GM19193 (cell line): ENCODE measurements around the gene CKAP2L.

ENCODE experiments used
- POLR2A ChIP-seq: IDR thresholded peaks from 4 replicates; pipeline ENCODE4 v1.6.1; 2011; ENCODE audit not compliant: insufficient read depth, insufficient read length; ENCODE audit errors: extremely low read depth

CKAP2L gene

DNA sequence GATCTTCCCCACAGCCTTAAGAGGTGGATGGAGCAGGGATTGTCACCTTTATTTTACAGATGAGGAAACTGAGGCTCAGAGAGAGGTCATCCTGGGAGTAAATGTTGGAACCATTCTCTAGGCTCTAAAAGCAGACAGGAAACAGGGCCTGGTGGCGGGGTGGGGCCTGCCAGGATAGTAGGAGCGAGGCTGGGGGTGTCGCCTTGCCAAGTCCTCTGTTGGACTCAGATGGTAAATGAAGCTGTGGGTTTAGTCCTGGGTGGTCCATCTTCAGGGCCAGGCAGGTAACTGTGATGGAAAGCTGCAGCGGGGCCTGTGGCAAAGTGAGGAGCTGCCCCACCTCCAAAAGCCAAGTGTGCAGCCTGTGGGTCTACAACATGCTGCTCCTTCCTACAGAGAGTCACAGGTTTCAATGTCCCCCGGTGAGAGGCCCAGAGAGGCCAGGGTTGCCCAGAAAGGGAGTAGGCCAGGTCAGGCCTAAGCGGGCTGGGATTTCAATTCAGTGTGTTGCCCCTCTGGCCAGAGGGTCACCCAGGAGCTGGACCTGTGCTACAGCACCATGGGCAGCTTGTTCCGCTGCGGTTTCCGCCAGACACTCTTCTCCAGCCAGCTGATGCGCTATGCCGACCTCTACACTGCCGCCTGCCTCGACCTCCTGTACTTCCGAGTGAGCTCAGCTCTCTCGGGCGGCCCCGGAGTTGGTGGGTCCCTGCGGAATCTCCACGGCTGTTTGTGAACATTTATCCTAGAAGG lies 37.0 kb downstream of the CKAP2L start:
- TF ChIP-seq POLR2A: no peak

DNA sequence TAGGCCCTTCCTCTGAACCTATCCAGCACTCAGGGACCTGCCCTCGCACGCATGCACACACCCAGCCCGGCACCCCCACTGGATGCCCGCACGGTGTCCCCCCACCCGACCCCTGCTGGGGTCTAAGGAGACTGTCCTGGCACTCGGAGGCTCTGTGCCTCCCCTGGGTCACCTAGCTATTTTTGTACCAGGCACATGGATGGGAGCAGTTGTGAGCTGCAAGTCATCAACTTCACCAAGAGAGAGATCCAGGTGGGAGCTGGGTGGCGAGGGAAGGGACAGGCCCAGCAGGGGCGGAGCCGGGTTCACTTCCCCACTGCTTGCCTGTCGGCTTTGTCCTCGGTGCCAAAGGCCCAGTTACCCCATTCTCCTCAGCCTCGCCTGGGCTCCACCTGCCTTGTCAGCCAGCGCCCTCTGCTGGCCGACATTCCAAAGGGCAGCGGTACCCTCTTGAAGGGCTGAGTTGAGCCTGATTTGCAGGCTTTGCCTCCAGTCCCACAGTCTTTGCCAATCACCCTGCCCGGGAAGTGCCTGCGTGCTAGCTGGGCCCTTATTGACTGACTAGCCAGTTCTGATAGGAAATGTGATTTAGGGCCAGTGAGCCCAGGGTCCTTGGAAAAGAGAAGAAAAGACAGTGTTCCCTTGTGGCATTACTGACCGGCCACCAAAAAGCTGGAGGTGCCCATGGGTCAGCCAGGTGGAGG lies 37.8 kb downstream of the CKAP2L start:
- no peak for TF ChIP-seq POLR2A

DNA sequence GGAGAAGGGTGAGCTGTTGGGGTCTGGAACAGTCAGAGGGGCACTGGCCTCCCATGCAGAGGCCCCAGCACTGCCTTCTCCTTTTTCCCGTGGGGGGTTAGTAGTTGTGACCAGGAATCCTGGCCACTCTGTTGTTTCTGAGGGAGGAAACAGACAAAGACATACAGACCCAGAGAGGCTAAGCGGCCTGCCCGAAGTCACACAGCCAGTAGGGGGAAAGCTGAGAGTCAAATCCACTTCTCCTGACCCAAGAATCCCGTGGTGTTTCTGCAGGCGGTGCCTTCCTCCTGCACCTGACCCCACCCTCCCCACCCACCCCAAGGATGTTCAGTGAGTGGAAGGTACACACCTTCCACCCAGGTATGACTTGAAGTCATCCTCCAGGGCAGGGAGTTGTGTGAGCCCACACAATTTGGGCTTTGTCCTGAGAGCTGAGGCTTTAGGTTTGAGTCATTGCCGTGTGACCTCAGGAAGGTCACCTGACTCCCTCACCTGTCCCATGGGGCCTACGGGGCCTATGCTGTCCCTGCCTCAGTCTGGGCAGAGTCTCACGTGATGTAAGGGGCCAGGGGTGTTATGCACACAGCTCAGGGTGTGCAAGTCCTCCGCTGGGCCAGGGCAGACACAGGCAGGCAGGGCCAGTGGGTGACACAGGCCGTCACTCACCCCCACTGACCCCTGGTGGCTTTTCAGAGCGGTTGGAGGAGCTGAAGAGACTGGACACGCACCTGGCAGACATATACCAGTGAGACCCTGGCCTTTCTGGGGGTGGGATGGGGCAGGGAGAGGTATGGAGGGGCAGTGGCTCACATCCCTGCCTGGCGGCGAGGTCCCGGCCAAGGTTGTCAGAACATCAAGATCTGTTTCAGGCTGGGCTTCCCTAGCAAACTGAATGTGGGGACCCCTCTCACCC lies 38.6 kb downstream of the CKAP2L start:
- TF ChIP-seq POLR2A: no peak

DNA sequence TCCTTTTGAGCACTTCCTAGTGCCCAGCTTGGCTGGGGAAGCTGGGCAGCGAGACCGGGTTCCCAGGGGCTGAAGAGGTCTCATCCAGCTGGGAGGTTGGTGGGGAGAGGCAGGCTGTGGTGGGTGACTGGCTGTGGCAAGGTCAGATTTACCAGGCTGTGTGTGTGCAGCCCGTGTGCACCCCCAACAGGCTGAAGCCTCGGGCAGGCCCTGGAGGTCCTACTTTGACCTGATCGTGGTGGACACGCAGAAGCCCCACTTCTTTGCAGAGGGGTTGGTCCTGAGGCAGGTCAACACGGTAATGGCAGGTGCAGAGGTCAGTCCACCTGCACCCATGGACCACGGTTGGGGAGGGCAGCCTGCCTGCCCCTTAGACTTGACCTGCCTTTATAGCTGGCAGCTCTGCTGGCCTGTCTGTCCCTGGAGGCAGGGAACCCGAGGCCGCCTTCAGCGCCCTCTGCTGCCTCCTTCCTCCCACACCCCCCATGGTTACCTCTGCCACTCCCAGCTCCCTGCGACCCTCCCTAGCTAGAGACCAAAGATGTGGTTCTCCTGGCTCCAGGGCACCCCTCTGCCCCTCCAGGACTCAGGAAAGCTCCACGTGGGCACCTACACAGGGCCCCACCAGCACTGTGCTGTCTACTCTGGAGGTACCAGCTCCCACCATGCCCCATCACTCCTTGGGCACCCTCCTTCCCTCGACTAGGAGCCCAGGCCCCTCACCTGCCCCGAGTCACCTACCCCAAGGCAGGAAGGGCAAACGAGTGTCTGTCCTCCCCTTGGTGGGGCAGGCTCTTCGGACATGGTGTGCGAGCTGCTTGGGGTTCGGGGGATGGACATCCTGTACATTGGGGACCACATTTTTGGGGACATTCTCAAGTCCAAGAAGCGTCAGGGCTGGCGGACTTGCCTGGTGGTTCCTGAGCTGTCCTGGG lies 39.6 kb downstream of the CKAP2L start:
- TF ChIP-seq POLR2A: no peak

DNA sequence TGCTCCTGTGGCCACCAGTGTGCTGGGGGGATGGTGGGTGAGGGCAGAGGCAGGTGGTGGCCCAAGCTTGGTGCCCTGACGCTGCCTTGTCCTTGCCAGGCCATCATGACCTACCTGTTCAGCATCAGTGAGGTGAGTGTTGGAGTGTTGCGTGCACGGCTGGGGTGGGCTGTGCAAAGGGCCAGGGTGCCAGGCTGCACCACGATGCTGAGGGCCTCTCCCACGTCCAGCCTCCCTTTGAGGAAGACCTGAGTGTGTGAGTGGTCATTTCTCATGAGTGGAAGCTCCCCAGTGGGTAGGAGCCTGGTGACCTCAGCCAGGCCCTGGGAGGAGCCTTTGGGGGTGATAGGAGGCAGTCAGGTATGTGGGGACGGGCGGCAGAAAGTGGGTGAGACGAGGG lies 40.4 kb downstream of the CKAP2L start:
- TF ChIP-seq POLR2A: no peak

DNA sequence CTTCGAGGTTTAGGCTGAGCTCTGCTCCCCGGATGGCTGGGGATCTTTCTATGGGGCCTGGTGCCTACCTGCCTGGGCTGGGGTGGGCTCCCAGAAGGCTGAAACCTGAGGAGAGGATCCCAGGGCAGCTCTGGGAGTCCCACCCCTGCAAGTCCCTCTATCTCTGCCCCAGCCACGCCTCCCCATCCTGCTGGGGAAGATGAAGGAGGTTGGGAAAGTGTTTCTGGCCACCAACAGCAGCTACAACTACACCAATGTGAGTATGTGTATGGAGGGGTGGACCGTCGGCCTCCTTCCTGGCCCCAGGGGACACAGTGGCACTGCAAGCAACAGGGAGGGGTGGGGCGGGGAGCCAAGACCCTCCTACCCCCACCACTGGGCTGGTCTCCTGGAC lies 40.9 kb downstream of the CKAP2L start:
- TF ChIP-seq POLR2A: no peak

DNA sequence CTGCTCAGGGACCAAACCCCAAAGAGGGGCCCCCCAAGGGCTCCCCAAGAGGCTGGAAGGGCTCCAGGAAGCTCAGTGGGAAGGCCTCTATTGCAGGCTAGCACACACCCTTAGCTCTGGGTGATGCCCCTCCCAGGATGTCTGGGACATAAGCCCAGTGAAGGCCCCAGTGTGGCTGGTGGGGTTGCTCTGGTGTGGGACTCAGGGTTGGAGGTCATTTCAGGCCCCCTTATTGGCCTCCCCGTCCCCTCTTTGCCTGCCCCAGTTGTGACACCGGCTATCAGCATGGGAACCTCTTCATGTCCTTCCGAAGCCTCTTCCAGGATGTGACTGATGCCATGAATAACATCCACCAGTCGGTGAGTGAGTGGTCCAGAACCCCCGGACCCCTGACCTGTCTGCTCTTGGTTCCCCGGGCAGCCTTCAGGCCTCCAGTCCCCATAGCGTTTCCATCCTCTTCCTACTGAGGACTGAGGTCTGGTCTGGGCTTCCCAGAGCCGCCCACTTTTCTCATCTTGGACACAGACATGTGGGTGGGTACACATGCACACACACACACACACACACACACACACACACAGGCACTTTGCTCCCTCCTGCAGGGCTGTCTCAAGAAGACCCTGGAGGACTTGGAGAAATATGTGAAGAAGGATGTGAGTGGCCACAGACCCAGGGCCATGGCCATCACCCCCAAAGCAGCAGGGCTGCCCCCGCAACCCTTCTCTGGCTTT lies 41.4 kb downstream of the CKAP2L start:
- no peak for TF ChIP-seq POLR2A

DNA sequence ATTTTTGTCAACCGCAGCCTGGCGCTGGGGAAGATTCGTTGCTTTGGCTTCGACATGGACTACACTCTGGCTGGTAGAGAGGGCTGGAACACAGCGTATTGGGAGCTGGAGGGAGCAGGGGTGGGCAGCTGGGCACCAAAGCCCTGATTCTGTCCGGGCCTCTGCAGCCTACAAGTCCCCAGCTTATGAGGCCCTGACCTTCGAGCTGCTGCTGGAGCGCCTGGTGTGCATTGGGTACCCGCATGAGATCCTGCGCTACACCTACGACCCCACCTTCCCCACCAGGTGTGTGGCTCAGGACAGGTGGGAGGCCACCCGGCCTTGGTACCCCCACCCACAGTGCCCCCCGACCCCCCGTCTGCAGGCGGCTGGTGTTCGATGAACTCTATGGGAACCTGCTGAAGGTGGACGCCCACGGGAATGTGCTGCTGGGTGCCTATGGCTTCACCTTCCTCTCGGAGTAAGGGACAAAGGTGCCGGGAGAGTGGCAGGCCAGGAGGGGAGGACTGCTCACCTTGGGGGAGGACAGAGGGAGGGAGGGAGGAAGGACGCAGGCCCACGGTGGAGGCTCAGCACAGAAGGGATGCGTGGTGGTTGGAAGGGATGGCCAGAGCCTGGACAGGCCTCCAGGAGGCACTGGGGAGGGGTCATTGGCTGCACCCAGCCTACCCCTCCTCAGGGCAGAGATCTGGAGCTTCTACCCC lies 42.4 kb downstream of the CKAP2L start:
- TF ChIP-seq POLR2A: no peak

DNA sequence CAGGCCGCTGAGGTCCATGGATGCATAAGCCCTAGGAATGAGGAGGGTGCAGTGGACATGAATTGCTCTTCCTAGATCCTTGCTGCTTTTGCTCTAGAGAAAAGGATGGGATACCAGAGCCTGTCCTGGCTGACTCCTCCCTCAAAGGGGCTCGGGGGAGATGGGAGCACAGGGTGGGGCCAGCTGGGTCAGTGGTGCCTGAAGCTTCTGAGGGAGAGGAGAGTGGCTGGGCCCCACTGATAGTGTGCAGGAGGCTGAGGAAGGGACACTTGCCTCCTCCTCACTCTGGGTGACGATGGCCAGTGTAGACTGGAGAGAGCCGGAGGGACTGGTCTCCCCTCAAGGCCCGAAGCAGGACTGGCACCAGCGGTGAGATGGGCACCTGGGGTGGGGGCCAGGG lies 43.6 kb downstream of the CKAP2L start, which contains the start of gene NT5DC4:
NT5DC4 (plus strand) TSS at position 236 of the 400 bp plus-strand sequence; CDS start at position 296, 60 bp downstream.
- no peak for TF ChIP-seq POLR2A

DNA sequence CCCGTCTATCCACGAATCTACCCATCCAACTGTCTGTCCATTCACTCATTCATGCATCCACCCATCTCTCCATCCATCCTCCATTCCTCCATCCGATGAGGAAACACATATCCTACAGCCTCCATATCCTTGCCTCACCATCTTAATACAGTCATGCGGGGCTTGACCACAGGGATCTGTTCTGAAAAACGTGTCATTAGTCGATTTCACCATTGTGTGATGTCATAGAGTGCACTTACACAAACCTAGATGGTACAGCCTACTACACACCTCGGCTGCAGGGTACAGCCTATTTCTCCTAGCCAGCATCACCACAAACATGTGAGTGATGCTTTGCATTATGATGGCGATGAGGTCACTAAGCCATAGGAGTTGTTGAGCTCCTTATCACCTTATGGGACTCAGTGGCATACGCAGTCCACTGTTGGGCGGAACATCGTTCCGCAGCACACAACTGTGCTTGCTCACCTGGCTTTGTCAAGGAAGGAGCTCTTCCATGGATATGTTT lies 45.5 kb downstream of the CKAP2L start:
- no peak for TF ChIP-seq POLR2A

DNA sequence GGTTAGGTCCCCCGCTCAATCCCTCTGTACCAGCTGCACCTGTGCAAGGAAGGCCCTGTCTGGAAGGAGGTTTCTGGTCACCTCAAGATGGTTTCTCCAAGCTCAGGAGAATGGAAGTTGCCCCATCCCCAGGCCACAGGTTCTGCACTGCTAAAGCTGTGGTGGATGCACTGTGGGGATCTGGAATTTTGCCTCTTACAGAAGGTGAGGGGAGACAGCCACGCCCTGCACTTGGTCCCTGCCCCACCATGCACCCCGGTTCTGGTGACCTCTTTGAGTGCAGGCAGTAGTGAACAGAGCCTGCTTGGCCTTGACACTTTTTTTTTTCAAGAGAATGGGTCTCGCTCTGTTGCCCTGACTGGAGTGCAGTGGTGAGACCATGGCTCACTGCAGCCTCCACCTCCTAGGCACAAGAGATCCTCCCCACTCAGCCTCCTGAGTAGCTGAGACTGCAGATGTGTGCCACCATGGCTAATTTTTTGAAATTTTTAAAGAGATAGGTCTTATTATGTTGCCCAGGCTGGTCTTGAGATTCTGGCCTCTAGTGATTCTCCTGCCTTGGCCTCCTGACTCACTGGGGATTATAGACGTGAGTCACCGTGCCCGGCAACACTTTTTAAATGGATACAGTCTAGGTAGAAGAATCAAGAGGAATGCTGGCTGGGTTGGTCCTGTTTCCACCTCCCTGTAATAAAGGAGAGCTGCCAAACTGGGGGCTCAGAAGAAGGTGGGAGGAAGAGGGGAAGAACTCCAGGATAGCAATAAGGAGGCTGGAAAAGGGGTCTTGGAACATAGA lies 49.4 kb downstream of the CKAP2L start:
- TF ChIP-seq POLR2A: no peak

DNA sequence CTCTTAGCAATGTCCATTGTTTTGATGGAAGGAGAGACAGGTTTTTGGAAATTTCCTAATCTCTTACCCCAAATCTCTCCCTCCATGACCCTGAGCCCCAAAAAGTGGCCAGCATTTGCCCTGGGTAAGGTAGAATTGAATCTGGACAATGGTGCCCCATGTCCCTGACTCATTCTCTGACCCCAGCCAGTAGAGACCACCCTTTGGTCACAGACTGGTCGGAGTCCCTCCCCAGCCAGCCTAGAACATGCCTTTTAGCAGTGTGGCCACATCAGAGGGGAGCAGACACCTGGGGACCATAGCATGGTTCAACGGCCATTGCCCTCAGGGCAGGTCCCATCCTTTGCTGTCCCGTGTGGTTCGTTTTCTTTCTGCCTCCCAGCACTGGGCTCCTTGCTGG lies 50.1 kb downstream of the CKAP2L start:
- TF ChIP-seq POLR2A: no peak
